Measurements from ENCODE around the gene BPIFB6. TPM values are rescaled to one million over a fixed set of nuclear protein-coding genes. Genes with fewer than 3 reads are reported as not detected.

Gene BPIFB6
- total and polyA plus RNA-seq, 4 donors, result not detected

GRCh38 chr20:32995802-32996201 lies 35.6 kb upstream of the BPIFB6 start:
- Histone ChIP-seq H3K4me3 (ENCODE audit: low read depth in 1 of 3, low read length in 3 of 3) (no peak overlapping the region), H3K9ac (ENCODE audit: low read depth in 1 of 2, low read length in 2 of 2) (no peak overlapping the region), H3K27me3 (ENCODE audit: control insufficient read depth in 4 of 4, insufficient read depth in 4 of 4, low read length in 3 of 4) (no peaks in the 10 kb centered on the region), H3K9me3 (ENCODE audit: control insufficient read depth in 4 of 4, low read length in 3 of 4) (peaks cover 0 to 8% (median 3%) of the 10 kb centered on the region in 4 donors), H3K4me1 (ENCODE audit: control insufficient read depth in 4 of 4, insufficient read depth in 4 of 4, low read length in 3 of 4) (no peaks in the 10 kb centered on the region), H3K27ac (ENCODE audit: low read depth in 1 of 2, low read length in 2 of 2) (no peak overlapping the region), H3K36me3 (ENCODE audit: control insufficient read depth in 4 of 4, insufficient read depth in 3 of 4, low read depth in 1 of 4, low read length in 3 of 4) (no peaks in the 10 kb centered on the region)
- no peak for DNase-seq (ENCODE audit: low spot score)
- TF ChIP-seq ATF3 (IDR thresholded peaks at IDR 0.05), result no peak
- TF ChIP-seq TAF1 (conservative IDR thresholded peaks at IDR 0.05), result no peak
- TF ChIP-seq, protein P1, sequence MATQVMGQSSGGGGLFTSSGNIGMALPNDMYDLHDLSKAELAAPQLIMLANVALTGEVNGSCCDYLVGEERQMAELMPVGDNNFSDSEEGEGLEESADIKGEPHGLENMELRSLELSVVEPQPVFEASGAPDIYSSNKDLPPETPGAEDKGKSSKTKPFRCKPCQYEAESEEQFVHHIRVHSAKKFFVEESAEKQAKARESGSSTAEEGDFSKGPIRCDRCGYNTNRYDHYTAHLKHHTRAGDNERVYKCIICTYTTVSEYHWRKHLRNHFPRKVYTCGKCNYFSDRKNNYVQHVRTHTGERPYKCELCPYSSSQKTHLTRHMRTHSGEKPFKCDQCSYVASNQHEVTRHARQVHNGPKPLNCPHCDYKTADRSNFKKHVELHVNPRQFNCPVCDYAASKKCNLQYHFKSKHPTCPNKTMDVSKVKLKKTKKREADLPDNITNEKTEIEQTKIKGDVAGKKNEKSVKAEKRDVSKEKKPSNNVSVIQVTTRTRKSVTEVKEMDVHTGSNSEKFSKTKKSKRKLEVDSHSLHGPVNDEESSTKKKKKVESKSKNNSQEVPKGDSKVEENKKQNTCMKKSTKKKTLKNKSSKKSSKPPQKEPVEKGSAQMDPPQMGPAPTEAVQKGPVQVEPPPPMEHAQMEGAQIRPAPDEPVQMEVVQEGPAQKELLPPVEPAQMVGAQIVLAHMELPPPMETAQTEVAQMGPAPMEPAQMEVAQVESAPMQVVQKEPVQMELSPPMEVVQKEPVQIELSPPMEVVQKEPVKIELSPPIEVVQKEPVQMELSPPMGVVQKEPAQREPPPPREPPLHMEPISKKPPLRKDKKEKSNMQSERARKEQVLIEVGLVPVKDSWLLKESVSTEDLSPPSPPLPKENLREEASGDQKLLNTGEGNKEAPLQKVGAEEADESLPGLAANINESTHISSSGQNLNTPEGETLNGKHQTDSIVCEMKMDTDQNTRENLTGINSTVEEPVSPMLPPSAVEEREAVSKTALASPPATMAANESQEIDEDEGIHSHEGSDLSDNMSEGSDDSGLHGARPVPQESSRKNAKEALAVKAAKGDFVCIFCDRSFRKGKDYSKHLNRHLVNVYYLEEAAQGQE (IDR thresholded peaks at IDR 0.05), result no peak
- no peak for TF ChIP-seq FOXA2 (IDR thresholded peaks at IDR 0.05)
- TF ChIP-seq MAX (IDR thresholded peaks at IDR 0.05), result no peak
- TF ChIP-seq NR2F2 (IDR thresholded peaks at IDR 0.05), result no peak
- TF ChIP-seq SP1 (IDR thresholded peaks at IDR 0.05), result no peak
- TF ChIP-seq, protein P2, sequence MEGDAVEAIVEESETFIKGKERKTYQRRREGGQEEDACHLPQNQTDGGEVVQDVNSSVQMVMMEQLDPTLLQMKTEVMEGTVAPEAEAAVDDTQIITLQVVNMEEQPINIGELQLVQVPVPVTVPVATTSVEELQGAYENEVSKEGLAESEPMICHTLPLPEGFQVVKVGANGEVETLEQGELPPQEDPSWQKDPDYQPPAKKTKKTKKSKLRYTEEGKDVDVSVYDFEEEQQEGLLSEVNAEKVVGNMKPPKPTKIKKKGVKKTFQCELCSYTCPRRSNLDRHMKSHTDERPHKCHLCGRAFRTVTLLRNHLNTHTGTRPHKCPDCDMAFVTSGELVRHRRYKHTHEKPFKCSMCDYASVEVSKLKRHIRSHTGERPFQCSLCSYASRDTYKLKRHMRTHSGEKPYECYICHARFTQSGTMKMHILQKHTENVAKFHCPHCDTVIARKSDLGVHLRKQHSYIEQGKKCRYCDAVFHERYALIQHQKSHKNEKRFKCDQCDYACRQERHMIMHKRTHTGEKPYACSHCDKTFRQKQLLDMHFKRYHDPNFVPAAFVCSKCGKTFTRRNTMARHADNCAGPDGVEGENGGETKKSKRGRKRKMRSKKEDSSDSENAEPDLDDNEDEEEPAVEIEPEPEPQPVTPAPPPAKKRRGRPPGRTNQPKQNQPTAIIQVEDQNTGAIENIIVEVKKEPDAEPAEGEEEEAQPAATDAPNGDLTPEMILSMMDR (IDR thresholded peaks at IDR 0.05; ENCODE audit: low read depth, low read length, missing input control), result no peak
- no peak for TF ChIP-seq EGR1 (IDR thresholded peaks at IDR 0.05; ENCODE audit: low read depth in 2 of 2)
- TF ChIP-seq RXRA (IDR thresholded peaks at IDR 0.05), result no peak
- TF ChIP-seq YY1 (IDR thresholded peaks at IDR 0.05), result no peak
- no peak for TF ChIP-seq GABPA (IDR thresholded peaks at IDR 0.05 in 1 of 2, conservative IDR thresholded peaks at IDR 0.05 in 1 of 2)
- TF ChIP-seq HNF4A (conservative IDR thresholded peaks at IDR 0.05), result no peak
- TF ChIP-seq RAD21 (IDR thresholded peaks at IDR 0.05), result no peak

GRCh38 chr20:32997431-32997830 lies 34.0 kb upstream of the BPIFB6 start:
- Histone ChIP-seq H3K4me3 (ENCODE audit: low read depth in 1 of 3, low read length in 3 of 3) (no peak overlapping the region), H3K27ac (ENCODE audit: low read depth in 1 of 2, low read length in 2 of 2) (no peak overlapping the region), H3K9ac (ENCODE audit: low read depth in 1 of 2, low read length in 2 of 2) (no peak overlapping the region), H3K9me3 (ENCODE audit: control insufficient read depth in 4 of 4, low read length in 3 of 4) (peaks cover 0 to 8% (median 3%) of the 10 kb centered on the region in 4 donors), H3K27me3 (ENCODE audit: control insufficient read depth in 4 of 4, insufficient read depth in 4 of 4, low read length in 3 of 4) (no peaks in the 10 kb centered on the region), H3K36me3 (ENCODE audit: control insufficient read depth in 4 of 4, insufficient read depth in 3 of 4, low read depth in 1 of 4, low read length in 3 of 4) (no peaks in the 10 kb centered on the region), H3K4me1 (ENCODE audit: control insufficient read depth in 4 of 4, insufficient read depth in 4 of 4, low read length in 3 of 4) (no peaks in the 10 kb centered on the region)
- no peak for DNase-seq (ENCODE audit: low spot score)
- WGBS, result 82% methylated on average over 2 of the region's 2 CpGs
- no peak for TF ChIP-seq NR2F2 (IDR thresholded peaks at IDR 0.05)
- TF ChIP-seq HNF4G (IDR thresholded peaks at IDR 0.05), result no peak
- TF ChIP-seq RAD21 (IDR thresholded peaks at IDR 0.05), result no peak
